ENCODE data around the gene GXYLT2. TPM values are rescaled to one million over a fixed set of nuclear protein-coding genes. Genes with fewer than 3 reads are reported as not detected.
A peak's percentile ranks its signal among the peaks of the same experiment; 100 is the strongest.

GXYLT2 gene
- total and polyA plus RNA-seq, 2 of the 13 experiments (the other 11 are each of a cell fraction or from before 2014, with no cell fraction given) = 4.3 to 6.9 TPM

GRCh38 chr3:72953325-72953956, 65.6 kb downstream of the GXYLT2 start (continued):
- TF ChIP-seq ZMAT5 (CRISPR knock-in tag; IDR thresholded peaks at IDR 0.05; ENCODE audit: borderline replicate concordance, low read depth) = no peak
- TF ChIP-seq MAFK (conservative IDR thresholded peaks at IDR 0.05 in 1 of 2, IDR thresholded peaks at IDR 0.05 in 1 of 2; ENCODE audit: low read length in 2 of 2) = peak in 1 of 2 experiments; percentile 58; a peak in 2 of 4 replicates
- TF ChIP-seq ELF1 (CRISPR knock-in tag; IDR thresholded peaks at IDR 0.05) = 0 out of 2 replicates have a peak, but pooled peaks have one; percentile 43
- TF ChIP-seq PCBP1 (IDR thresholded peaks at IDR 0.05; ENCODE audit: borderline replicate concordance, low read depth, low read length) = no peak
- no peak for TF ChIP-seq PAF1 (CRISPR knock-in tag; IDR thresholded peaks at IDR 0.05)
- 0 out of 2 replicates have a peak, but pooled peaks have one; percentile 52 for TF ChIP-seq ERF (CRISPR knock-in tag; IDR thresholded peaks at IDR 0.05)
- peak; percentile 68 for TF ChIP-seq GATAD1 (CRISPR knock-in tag; IDR thresholded peaks at IDR 0.05)
- 0 out of 2 replicates have a peak, but pooled peaks have one; percentile 11 for TF ChIP-seq SMC3 (IDR thresholded peaks at IDR 0.05; ENCODE audit: low read length)
- 0 out of 2 replicates have a peak, but pooled peaks have one; percentile 51 for TF ChIP-seq ZNF44 (CRISPR knock-in tag; IDR thresholded peaks at IDR 0.05)
- TF ChIP-seq RFXAP (CRISPR knock-in tag; IDR thresholded peaks at IDR 0.05; ENCODE audit: borderline replicate concordance) = peak; percentile 72; the same call in 1 of the 2 replicates
- no peak for TF ChIP-seq ELF4 (CRISPR knock-in tag; IDR thresholded peaks at IDR 0.05; ENCODE audit: borderline replicate concordance)
- TF ChIP-seq ZNF530 (CRISPR knock-in tag; IDR thresholded peaks at IDR 0.05; ENCODE audit: low read depth) = no peak
- no peak for TF ChIP-seq ZNF33A (CRISPR knock-in tag; IDR thresholded peaks at IDR 0.05; ENCODE audit: borderline replicate concordance)
- TF ChIP-seq LBX2 (CRISPR knock-in tag; IDR thresholded peaks at IDR 0.05; ENCODE audit: borderline replicate concordance) = no peak
- no peak for TF ChIP-seq STAG1 (CRISPR knock-in tag; IDR thresholded peaks at IDR 0.05)
- TF ChIP-seq ZBTB49 (CRISPR knock-in tag; IDR thresholded peaks at IDR 0.05; ENCODE audit: borderline replicate concordance) = no peak
- no peak for TF ChIP-seq TAF15 (IDR thresholded peaks at IDR 0.05; ENCODE audit: low read depth, low read length, poor library complexity, severe bottlenecking)
- no peak for TF ChIP-seq MLLT10 (CRISPR knock-in tag; IDR thresholded peaks at IDR 0.05)
- peak; percentile 77 for TF ChIP-seq ZNF18 (CRISPR knock-in tag; IDR thresholded peaks at IDR 0.05; ENCODE audit: insufficient replicate concordance)
- TF ChIP-seq SSRP1 (CRISPR knock-in tag; IDR thresholded peaks at IDR 0.05) = no peak; the same call in 1 of the 2 replicates
- no peak for TF ChIP-seq XBP1 (CRISPR knock-in tag; IDR thresholded peaks at IDR 0.05)
- TF ChIP-seq ZBTB7B (CRISPR knock-in tag; IDR thresholded peaks at IDR 0.05) = 0 out of 2 replicates have a peak, but pooled peaks have one; percentile 35

All from HepG2 (cell line).